SW480 (cell line): ENCODE measurements around the gene CDK19.
A peak's percentile ranks its signal among the peaks of the same experiment; 100 is the strongest.

Experiments
- DNase-seq: peaks from one replicate; pipeline ENCODE4 v3.0.0-alpha.2; 2016; ENCODE audit warnings: low spot score

CDK19 gene

GRCh38 chr6:110575925-110576463, 239.3 kb downstream of the CDK19 start:
- no peak for DNase-seq

GRCh38 chr6:110574817-110575216, 240.5 kb downstream of the CDK19 start:
- DNase-seq, result no peak

- DNase-seq, result no peak
Measured at GRCh38 chr6:110573537-110573936, 241.7 kb downstream of the CDK19 start.

GRCh38 chr6:110573136-110573535, 242.1 kb downstream of the CDK19 start:
- DNase-seq, result no peak

- DNase-seq, result no peak
Measured at GRCh38 chr6:110567957-110568696, 247.1 kb downstream of the CDK19 start.

- peak; percentile 21 for DNase-seq
Measured at GRCh38 chr6:110566346-110567125, 248.7 kb downstream of the CDK19 start.

GRCh38 chr6:110564703-110565421, 250.4 kb downstream of the CDK19 start:
- no peak for DNase-seq

GRCh38 chr6:110563711-110564110, 251.6 kb downstream of the CDK19 start:
- no peak for DNase-seq

- DNase-seq, result no peak
Measured at GRCh38 chr6:110562316-110562915, 252.9 kb downstream of the CDK19 start.

- DNase-seq, result no peak
Measured at GRCh38 chr6:110561696-110562095, 253.6 kb downstream of the CDK19 start.

- DNase-seq, result no peak
Measured at GRCh38 chr6:110561008-110561396, 254.3 kb downstream of the CDK19 start.

- DNase-seq, result no peak
Measured at GRCh38 chr6:110560239-110561007, 254.8 kb downstream of the CDK19 start.
